ENCODE data around the gene SLC26A6.

DNA sequence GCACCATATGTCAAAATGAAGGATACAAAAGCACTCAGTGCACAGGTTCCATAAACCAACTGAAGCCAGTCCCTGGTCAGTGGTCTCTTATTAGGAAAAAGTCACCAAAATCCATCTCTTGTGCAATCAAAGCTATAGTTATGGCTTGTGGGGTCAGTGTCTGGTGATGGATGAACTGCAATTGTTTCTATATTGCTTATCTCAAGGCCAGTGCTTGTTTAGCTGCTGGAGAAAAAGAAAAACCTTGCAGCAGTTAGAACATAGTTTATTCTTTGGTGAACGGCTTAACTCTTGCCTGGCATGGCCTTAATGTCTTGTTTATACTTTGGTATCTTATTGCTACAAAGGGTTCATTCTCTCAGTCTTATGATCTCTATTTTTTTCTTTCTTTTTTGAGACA, 23.0 kb downstream of the SLC26A6 start:
- TF ChIP-seq POLR2A (IDR thresholded peaks at IDR 0.05), result no peak
- TF ChIP-seq, protein P1, sequence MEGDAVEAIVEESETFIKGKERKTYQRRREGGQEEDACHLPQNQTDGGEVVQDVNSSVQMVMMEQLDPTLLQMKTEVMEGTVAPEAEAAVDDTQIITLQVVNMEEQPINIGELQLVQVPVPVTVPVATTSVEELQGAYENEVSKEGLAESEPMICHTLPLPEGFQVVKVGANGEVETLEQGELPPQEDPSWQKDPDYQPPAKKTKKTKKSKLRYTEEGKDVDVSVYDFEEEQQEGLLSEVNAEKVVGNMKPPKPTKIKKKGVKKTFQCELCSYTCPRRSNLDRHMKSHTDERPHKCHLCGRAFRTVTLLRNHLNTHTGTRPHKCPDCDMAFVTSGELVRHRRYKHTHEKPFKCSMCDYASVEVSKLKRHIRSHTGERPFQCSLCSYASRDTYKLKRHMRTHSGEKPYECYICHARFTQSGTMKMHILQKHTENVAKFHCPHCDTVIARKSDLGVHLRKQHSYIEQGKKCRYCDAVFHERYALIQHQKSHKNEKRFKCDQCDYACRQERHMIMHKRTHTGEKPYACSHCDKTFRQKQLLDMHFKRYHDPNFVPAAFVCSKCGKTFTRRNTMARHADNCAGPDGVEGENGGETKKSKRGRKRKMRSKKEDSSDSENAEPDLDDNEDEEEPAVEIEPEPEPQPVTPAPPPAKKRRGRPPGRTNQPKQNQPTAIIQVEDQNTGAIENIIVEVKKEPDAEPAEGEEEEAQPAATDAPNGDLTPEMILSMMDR (IDR thresholded peaks at IDR 0.05 in 4 of 5, conservative IDR thresholded peaks at IDR 0.05 in 1 of 5), result no peak
